Caco-2 (cell line): Measurements from ENCODE around the gene LTBP1. TPM values are rescaled to one million over a fixed set of nuclear protein-coding genes. Genes with fewer than 3 reads are reported as not detected.

Experiments used
- BruUV-seq: library from RNA; stranded (reverse); fragments of 400-500 nt; replicated peaks from 2 replicates; lab custom pipeline; 2021; lab: Mats Ljungman, UMichigan
- CTCF ChIA-PET: fragments of 300-600 bp; sonication (Branson Sonifier 250); formaldehyde crosslinking; loops from one replicate; lab custom pipeline; 2022; ENCODE audit warnings: antibody characterized with exemption; lab: Charles Lee
- POLR2A ChIA-PET: fragments of 300-600 bp; sonication (Branson Sonifier 250); formaldehyde crosslinking; loops from one replicate; lab custom pipeline; 2022; ENCODE audit warnings: antibody characterized with exemption; lab: Charles Lee
- DNase-seq, 2 experiments: peaks; one replicate each; pipeline versions ENCODE4 v3.0.0 to v3.0.0-alpha.2; 2020 to 2022
- H3K27me3 ChIP-seq: replicated peaks from 2 replicates; pipeline ENCODE4 v1.6.0; 2011; ENCODE audit warnings: low read length; ENCODE audit not compliant: control insufficient read depth, insufficient read depth
- H3K36me3 ChIP-seq: 2 replicates; pipeline ENCODE4 v1.5.1; 2011; ENCODE audit warnings: low read length; ENCODE audit not compliant: control insufficient read depth, insufficient read depth
- H3K4me1 ChIP-seq: fragments of 250-450 bp; sonication (Bioruptor Pico); 2 replicates; pipeline ENCODE4 v1.5.1; 2020; ENCODE audit warnings: mild to moderate bottlenecking
- H3K4me3 ChIP-seq: 2 replicates; pipeline ENCODE4 v1.5.1; 2011; ENCODE audit warnings: low read depth, mild to moderate bottlenecking, control low read depth, low read length
- H3K9me3 ChIP-seq: fragments of 250-450 bp; sonication (Bioruptor Pico); 2 replicates; pipeline ENCODE4 v1.5.1; 2020; ENCODE audit warnings: mild to moderate bottlenecking, moderate library complexity
- H3K27ac Mint-ChIP-seq: one replicate; pipeline ENCODE4 v1.8.0; 2022; ENCODE audit warnings: mixed read lengths; ENCODE audit not compliant: unreplicated experiment
- H3K27me3 Mint-ChIP-seq: one replicate; pipeline ENCODE4 v1.8.0; 2022; ENCODE audit warnings: mixed read lengths; ENCODE audit not compliant: insufficient read depth, unreplicated experiment
- H3K36me3 Mint-ChIP-seq: one replicate; pipeline ENCODE4 v1.8.0; 2022; ENCODE audit warnings: mild to moderate bottlenecking, mixed read lengths; ENCODE audit not compliant: insufficient read depth, unreplicated experiment
- H3K4me1 Mint-ChIP-seq: one replicate; pipeline ENCODE4 v1.8.0; 2022; ENCODE audit warnings: low read depth, mixed read lengths; ENCODE audit not compliant: unreplicated experiment
- H3K4me3 Mint-ChIP-seq: one replicate; pipeline ENCODE4 v1.8.0; 2022; ENCODE audit warnings: mild to moderate bottlenecking, moderate library complexity, mixed read lengths; ENCODE audit not compliant: unreplicated experiment
- H3K9me3 Mint-ChIP-seq: one replicate; pipeline ENCODE4 v1.8.0; 2022; ENCODE audit warnings: mixed read lengths; ENCODE audit not compliant: unreplicated experiment
- CTCF ChIP-seq, 2 experiments: fragments of 200-600 bp in 1 of 2; IDR thresholded peaks; 1 replicate in 1 of 2; 2 replicates in 1 of 2; pipeline versions ENCODE4 v1.5.1 to v1.8.0; 2011 to 2022; ENCODE audit warnings: antibody characterized with exemption in 1 of 2, control low read depth in 1 of 2, inconsistent platforms in 1 of 2, low read depth in 1 of 2, low read length in 1 of 2, mild to moderate bottlenecking in 1 of 2, moderate library complexity in 1 of 2; ENCODE audit not compliant: insufficient read depth in 1 of 2, severe bottlenecking in 1 of 2, unreplicated experiment in 1 of 2
- intact Hi-C: fragments of 100-400 bp; cut with micrococcal nuclease; formaldehyde crosslinking; loops from one replicate; pipeline ENCODE4 v1.10.0; 2022; ENCODE audit not compliant: unreplicated experiment
- total RNA-seq: library from RNA; stranded (reverse); gene quantifications from 2 replicates; pipeline ENCODE4 v1.2.3, GENCODE V29; 2022

The LTBP1 gene
- total RNA-seq, 1 experiment from 2014 or later, result 64.2 TPM

- no peaks in the 10 kb centered on the region for H3K9me3 Mint-ChIP-seq
- H3K36me3 Mint-ChIP-seq, result peaks cover 3% of the 10 kb centered on the region
- no peaks in the 10 kb centered on the region for H3K4me1 ChIP-seq
- intact Hi-C loops, result no loop called here
- DNase-seq, result no peak
- H3K4me3 ChIP-seq, result no peak overlapping the region
- H3K4me1 Mint-ChIP-seq, result no peaks in the 10 kb centered on the region
- no peaks in the 10 kb centered on the region for H3K36me3 ChIP-seq
- no peak overlapping the region for H3K4me3 Mint-ChIP-seq
- CTCF ChIA-PET, result no interaction called here
- H3K27me3 Mint-ChIP-seq, result no peaks in the 10 kb centered on the region
- no TSS peak for BruUV-seq
- POLR2A ChIA-PET, result no interaction called here
- no peak for TF ChIP-seq CTCF (IDR thresholded peaks at IDR 0.05; ENCODE audit: insufficient read depth in 1 of 2, low read depth in 1 of 2, low read length in 1 of 2, severe bottlenecking in 1 of 2, unreplicated experiment in 1 of 2)
- no peak overlapping the region for H3K27ac Mint-ChIP-seq
- no peaks in the 10 kb centered on the region for H3K27me3 ChIP-seq
- H3K9me3 ChIP-seq, result no peaks in the 10 kb centered on the region
Measured at GRCh38 chr2:33145459-33145858, 198.7 kb downstream of the LTBP1 start.

GRCh38 chr2:33146102-33146501 is 199.3 kb downstream of the LTBP1 start:
- H3K27me3 Mint-ChIP-seq, result no peaks in the 10 kb centered on the region
- no peak for TF ChIP-seq CTCF (IDR thresholded peaks at IDR 0.05; ENCODE audit: insufficient read depth in 1 of 2, low read depth in 1 of 2, low read length in 1 of 2, severe bottlenecking in 1 of 2, unreplicated experiment in 1 of 2)
- H3K36me3 Mint-ChIP-seq, result peaks cover 6% of the 10 kb centered on the region
- CTCF ChIA-PET, result no interaction called here
- Histone ChIP-seq H3K27me3 (no peaks in the 10 kb centered on the region), H3K4me3 (no peak overlapping the region), H3K36me3 (no peaks in the 10 kb centered on the region), H3K4me1 (no peaks in the 10 kb centered on the region), H3K9me3 (no peaks in the 10 kb centered on the region)
- no peak overlapping the region for H3K27ac Mint-ChIP-seq
- H3K4me3 Mint-ChIP-seq, result no peak overlapping the region
- no TSS peak for BruUV-seq
- no peaks in the 10 kb centered on the region for H3K9me3 Mint-ChIP-seq
- POLR2A ChIA-PET, result no interaction called here
- no peak for DNase-seq
- no peaks in the 10 kb centered on the region for H3K4me1 Mint-ChIP-seq
- intact Hi-C loops, result no loop called here

GRCh38 chr2:33153008-33153407 is 206.3 kb downstream of the LTBP1 start:
- Mint-ChIP-seq H3K27ac (no peak overlapping the region), H3K4me1 (no peaks in the 10 kb centered on the region), H3K27me3 (no peaks in the 10 kb centered on the region), H3K36me3 (peaks cover 12% of the 10 kb centered on the region), H3K9me3 (no peaks in the 10 kb centered on the region), H3K4me3 (no peak overlapping the region)
- BruUV-seq, result no TSS peak
- TF ChIP-seq CTCF (IDR thresholded peaks at IDR 0.05; ENCODE audit: insufficient read depth in 1 of 2, low read depth in 1 of 2, low read length in 1 of 2, severe bottlenecking in 1 of 2, unreplicated experiment in 1 of 2), result no peak
- POLR2A ChIA-PET, result no interaction called here
- intact Hi-C loops, result no loop called here
- no peaks in the 10 kb centered on the region for H3K36me3 ChIP-seq
- no peaks in the 10 kb centered on the region for H3K9me3 ChIP-seq
- no peak overlapping the region for H3K4me3 ChIP-seq
- CTCF ChIA-PET, result no interaction called here
- no peak for DNase-seq
- H3K4me1 ChIP-seq, result no peaks in the 10 kb centered on the region
- H3K27me3 ChIP-seq, result no peaks in the 10 kb centered on the region
